Cardiac fibroblast (primary cell): Measurements from ENCODE around the gene RPUSD4.
"Not testable (repeated sequence)": the region's sequence is repeated elsewhere in the genome, so short reads cannot be mapped to it uniquely, and the experiment has no call there.

Experiments
- DNase-seq, 2 donors: peaks; one replicate each; pipeline versions ENCODE4 v3.0.0 to v3.0.0-alpha.2; 2010; ENCODE audit warnings: low read depth in 2 of 2
- H3K4me3 ChIP-seq, 2 donors: replicated peaks in 1 of 2; 1 replicate in 1 of 2; 2 replicates in 1 of 2; pipeline ENCODE4 v1.5.1; 2011; ENCODE audit warnings: low read depth in 2 of 2, low read length in 2 of 2, mild to moderate bottlenecking in 2 of 2, moderate library complexity in 1 of 2
- CTCF ChIP-seq: IDR thresholded peaks from one replicate; pipeline ENCODE4 v1.5.1; 2011; ENCODE audit warnings: low read depth, mild to moderate bottlenecking, low read length, inconsistent platforms

RPUSD4 gene

DNA sequence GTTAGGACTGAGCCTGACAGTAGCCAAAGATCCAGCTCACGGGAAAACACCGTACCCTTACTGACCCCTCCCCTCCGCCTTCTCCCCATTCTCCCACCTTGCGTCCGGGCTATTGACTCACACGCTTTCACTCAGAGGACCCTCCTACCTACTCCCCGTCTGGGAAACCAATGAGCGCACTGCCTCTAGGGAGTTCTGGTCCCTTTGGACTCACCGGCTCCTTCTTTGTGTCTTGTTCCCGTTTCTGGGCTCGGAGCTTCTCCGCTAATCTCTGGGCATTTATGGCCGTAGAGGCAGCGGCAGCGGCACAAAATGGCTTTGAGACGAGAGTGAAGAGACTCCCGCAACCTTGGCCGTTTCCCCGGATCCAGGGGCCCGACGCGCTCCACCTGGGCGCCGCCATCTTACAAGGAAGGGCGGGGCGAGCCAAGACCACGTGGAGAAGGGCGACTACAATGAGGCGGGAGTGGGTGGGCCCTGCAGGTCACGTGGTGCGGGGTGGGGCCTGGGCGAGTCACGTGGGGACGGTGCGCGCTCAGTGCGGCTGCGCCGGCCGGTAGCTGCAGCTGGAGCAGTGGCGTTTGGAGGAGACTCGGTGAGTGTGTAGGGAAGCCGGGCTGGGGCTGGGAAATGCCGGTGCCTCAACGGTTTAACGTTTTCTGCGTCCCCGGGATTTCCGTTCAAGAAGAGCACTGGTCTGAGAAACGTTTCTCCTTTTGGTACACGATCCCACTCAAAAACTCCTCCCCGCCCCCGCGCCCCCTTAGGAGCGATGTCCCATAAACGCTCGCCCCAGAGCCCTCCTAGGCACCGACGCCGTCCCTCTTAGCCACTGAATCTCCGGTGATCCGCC, at the start of gene RPUSD4, which contains the start of gene FAM118B:
TSS of gene RPUSD4 (minus strand) at position 415 of the 853 bp plus-strand sequence. CDS start at position 403, 12 bp downstream.
TSS of gene FAM118B (plus strand) at position 547 of the 853 bp plus-strand sequence. CDS start 23,220 bp downstream, outside the sequence.
- TF ChIP-seq CTCF, result no peak
- H3K4me3 ChIP-seq, result peak within 1 kb of the TSS; percentile 77 to 97
- DNase-seq, result peak; percentile 97

GRCh38 chr11:126257764-126258163, 46.3 kb upstream of the RPUSD4 start:
- peak; percentile 47 to 57 for DNase-seq
- no peak overlapping the region for H3K4me3 ChIP-seq
- no peak for TF ChIP-seq CTCF

GRCh38 chr11:126257144-126257543, 45.7 kb upstream of the RPUSD4 start:
- H3K4me3 ChIP-seq, result no peak overlapping the region
- no peak for TF ChIP-seq CTCF
- no peak for DNase-seq

DNA sequence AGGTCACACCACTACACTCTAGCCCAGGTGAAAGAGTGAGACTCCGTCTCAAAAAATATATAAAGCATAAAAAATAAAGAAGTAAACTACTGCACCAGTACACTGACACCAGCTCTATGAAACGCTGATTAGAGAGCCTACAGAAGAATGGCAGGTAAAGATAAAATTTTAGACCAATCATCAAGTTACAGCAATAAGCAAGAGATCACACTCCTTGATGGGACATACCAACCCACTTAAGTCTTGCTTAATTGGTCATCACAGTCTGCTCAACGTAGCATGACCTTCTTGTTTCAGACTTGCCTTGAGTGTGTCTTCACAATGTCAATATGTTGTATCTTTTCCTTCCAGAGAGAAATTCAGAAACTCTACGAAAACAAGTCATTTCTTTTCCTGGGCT, 44.8 kb upstream of the RPUSD4 start:
- no peak for TF ChIP-seq CTCF
- no peak overlapping the region for H3K4me3 ChIP-seq
- DNase-seq, result no peak

DNA sequence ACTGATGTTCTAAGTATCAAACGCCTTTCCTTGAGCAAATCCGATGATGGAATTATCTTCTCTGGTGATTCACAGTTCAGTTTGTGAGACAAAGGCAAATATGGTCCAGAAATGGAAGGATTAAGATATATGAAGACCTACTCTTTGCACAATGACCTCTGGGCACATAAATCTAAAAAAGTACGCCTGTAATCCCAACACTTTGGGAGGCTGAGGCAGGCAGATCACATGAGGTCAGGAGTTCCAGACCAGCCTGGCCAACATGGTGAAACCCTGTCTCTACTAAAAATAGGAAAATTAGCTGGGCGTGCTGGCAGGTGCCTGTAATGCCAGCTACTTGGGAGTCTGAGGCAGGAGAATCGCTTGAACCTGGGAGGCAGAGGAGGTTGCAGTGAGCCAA, 44.1 kb upstream of the RPUSD4 start:
- DNase-seq, H3K4me3 ChIP-seq: not testable (repeated sequence)

GRCh38 chr11:126254819-126255218, 43.4 kb upstream of the RPUSD4 start:
- H3K4me3 ChIP-seq, result no peak overlapping the region
- TF ChIP-seq CTCF, result no peak
- DNase-seq, result no peak

GRCh38 chr11:126253265-126253664, 41.8 kb upstream of the RPUSD4 start:
- no peak overlapping the region for H3K4me3 ChIP-seq
- TF ChIP-seq CTCF, result no peak
- DNase-seq, result no peak
